Breast epithelium (tissue), 3 donors: ENCODE results near the gene PIK3CD.

Experiments
- CTCF ChIP-seq, 3 donors: fragments of 450-650 bp; IDR thresholded peaks; one replicate each; pipeline ENCODE4 v1.5.1; 2016 to 2017; ENCODE audit warnings: antibody characterized with exemption in 3 of 3, mild to moderate bottlenecking in 3 of 3, moderate library complexity in 3 of 3
- POLR2A ChIP-seq: fragments of 450-650 bp; IDR thresholded peaks from one replicate; pipeline ENCODE4 v1.6.1; 2016; ENCODE audit warnings: antibody characterized with exemption, mild to moderate bottlenecking, moderate library complexity

GRCh38 chr1:9657521-9658032 lies 6.0 kb downstream of the PIK3CD start:
- TF ChIP-seq CTCF (IDR thresholded peaks at IDR 0.05) (no peak), POLR2A (no peak)
